ENCODE data around the gene CDH13.

CDH13 gene

DNA sequence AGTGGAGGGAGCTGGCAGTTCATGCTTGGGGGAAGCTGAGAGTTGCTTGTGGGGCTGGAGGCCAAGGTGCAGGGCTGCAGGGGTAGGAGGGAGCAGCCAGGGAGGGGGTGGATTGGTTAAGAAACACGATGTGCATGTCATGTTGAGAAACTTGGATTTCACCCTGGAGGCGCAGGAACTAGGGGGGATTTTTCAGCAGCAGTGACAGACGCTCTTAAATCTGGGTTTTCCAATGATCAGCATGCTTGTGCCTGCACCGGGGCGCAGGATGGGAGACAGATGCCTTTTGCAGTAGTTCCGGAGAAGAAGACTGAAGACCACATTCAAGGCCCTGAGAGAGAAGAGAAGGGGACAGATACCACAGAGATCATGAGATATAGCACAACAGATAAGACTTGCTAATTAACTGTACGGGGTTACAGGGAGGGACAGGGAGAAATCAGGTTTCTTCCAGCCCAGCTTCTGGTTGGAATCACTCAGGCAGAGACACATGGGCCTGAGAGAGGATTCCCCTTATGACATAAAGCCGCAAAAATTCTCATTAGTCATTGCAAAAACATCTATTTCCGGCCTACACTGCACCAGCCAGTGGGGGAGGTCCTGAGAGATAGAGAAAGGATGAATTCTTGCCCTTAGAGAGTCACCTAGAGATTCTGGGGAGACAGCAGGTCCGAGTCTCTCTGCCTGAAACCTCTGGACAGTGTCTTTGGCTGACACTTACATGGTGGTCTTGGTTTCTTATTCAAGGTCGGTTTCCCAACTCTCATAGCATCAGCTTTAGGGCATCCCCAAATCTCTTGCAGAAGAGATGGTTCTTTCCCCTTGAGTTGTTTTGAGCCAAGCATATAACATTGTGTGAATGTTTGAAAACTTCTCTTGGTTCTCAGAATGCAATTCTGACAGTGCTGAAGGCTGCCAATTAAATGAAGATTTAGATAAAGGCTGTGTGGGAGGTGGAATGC lies 27.1 kb downstream of the CDH13 start:
- DNase-seq (ENCODE audit: low read depth), result peak; percentile 87

DNA sequence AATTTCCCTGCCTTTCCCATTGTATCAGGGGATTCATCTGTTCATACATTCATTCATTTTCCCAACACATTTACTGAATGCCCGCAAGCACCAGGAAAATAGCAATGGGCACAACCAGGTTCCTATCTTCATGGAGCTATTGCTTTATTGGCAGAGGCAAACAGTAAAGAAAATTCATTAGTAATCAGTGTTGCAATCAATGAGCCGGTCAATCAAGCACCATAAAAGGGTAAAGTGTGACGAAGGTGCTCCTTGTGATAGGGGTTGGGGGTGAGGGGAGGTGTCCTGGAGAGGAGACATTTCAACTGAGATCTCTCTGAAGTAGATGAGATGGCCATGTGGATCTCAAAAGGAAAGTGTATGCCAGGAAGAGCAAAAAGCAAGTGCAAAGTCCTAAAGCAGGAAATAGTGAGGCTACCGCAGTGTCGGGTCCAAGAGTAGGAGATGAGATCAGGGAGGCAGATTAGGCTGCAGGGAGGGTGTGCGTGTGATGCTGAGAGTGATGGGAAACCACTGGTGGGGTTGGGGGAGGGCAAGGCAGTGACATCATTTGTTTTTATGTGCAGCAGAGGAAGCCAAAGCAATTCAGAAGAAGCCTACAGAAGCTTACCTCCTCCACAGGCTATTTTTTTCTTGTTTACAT lies 28.4 kb downstream of the CDH13 start:
- DNase-seq (ENCODE audit: low read depth), result peak; percentile 83

GRCh38 chr16:82655720-82656490 lies 29.1 kb downstream of the CDH13 start:
- no peak for DNase-seq (ENCODE audit: low read depth)

- DNase-seq (ENCODE audit: low read depth), result no peak
These were observed 30.5 kb downstream of the CDH13 start for GRCh38 chr16:82657239-82657638.

- DNase-seq (ENCODE audit: low read depth), result no peak
These were observed 31.0 kb downstream of the CDH13 start for GRCh38 chr16:82657786-82658185.

- DNase-seq (ENCODE audit: low read depth), result no peak
These were observed 32.0 kb downstream of the CDH13 start for GRCh38 chr16:82658796-82659195.

- no peak for DNase-seq (ENCODE audit: low read depth)
These were observed 33.4 kb downstream of the CDH13 start for GRCh38 chr16:82660075-82660645.

DNA sequence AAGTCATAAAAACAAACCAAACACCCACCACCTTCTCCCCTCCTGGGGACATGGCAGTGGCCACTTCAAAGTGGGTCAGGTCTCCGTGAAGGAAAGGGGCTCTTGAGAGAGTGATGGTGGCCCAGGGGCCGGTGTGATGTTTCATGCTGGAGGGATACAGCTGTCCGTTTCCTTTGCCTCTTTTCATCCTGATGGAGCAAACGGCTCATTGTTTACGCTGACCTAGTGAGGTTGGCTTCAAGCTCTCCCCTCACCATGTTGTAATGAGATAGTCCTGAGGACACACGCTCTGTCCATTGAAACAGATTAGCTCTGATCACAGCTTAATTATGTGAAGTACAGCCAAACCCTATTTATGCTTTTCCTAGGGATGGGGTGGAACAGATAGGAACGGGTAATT lies 34.2 kb downstream of the CDH13 start:
- no peak for DNase-seq (ENCODE audit: low read depth)

GRCh38 chr16:82664181-82664580 lies 37.4 kb downstream of the CDH13 start:
- DNase-seq (ENCODE audit: low read depth), result no peak

GRCh38 chr16:82665025-82665424 lies 38.3 kb downstream of the CDH13 start:
- DNase-seq (ENCODE audit: low read depth), result no peak

- no peak for DNase-seq (ENCODE audit: low read depth)
These were observed 40.7 kb downstream of the CDH13 start for GRCh38 chr16:82667437-82667836.

DNA sequence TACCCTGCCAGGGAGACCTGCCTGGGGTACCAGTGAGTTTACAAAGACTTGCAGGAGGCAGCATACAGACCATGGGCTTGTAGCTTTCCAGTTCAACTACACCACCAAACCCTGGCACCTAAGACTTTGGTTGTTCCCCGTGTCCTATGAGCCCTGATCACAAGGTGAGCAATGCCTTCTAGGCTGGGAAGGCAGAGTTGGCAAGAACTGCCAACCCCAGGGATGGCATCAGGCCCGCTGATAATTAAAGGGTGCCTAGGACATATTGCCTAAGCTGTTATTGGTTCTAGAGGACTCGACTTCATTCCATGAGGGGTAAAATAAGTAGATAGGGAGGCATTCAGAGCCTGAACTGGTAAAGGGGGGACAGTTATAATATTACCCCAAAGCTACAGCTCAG lies 41.3 kb downstream of the CDH13 start:
- DNase-seq (ENCODE audit: low read depth), result no peak

DNA sequence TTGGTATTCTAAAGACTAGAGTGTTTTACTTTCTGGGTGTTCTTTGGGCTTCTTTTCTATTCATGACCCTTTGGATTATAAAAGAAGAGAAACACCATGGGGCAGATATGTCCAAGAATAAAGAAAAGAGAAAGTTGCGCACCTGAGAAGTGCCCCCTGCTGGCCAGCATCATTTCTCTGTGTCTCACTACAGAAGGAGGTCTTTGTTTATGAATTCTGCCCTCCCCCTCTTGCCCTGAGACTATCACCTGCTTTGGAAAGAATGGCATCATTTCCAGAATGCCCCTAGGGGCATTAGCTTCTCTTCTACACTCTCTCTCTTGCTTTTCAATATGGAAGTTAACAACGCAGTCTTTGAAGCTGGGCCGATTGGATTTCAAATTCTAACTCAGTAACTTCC lies 45.0 kb downstream of the CDH13 start:
- DNase-seq (ENCODE audit: low read depth), result no peak

GRCh38 chr16:82672676-82673075 lies 45.9 kb downstream of the CDH13 start:
- DNase-seq (ENCODE audit: low read depth), result no peak

DNA sequence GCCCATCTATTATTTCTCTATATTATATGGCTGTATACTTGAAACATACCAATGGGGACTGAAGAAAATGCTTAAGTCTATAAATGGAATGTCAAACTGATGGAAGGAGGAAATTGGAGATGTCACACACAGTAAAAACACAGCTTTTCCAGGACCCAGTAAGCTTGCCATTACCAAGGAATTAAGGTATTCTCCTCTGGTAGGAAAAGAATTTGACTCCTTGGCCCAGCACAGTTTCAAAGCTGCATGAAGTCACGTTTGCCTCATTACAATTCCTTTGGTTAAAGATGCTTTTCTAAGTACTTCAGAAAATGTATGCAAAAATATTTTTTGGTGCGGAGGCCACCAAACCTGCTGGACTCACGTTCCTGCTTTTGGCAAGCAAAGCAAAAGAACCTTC lies 48.5 kb downstream of the CDH13 start:
- no peak for DNase-seq (ENCODE audit: low read depth)

DNA sequence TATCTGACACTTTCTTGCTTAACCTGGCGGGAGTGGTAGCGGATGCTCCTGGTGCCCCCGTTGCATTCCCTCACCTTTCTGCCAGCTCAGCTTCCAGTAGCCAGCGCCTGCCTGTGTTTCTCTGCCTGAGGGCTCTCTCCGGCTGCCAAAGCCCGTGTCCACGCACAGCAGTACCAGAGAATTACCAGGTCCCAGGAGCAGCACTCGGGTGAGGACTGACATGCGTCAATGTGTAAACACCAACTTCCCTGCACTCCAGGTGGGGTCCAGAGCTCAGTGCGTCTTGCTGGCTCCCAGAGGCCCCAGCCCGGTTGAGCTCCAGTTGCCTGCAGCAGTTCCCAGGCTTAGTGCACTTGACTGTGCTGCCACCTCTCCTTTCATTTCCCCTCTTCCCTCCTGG lies 54.8 kb downstream of the CDH13 start:
- no peak for DNase-seq (ENCODE audit: low read depth)

GRCh38 chr16:82682767-82683166 lies 56.0 kb downstream of the CDH13 start:
- DNase-seq (ENCODE audit: low read depth), result no peak

GRCh38 chr16:82684256-82684655 lies 57.5 kb downstream of the CDH13 start:
- no peak for DNase-seq (ENCODE audit: low read depth)

GRCh38 chr16:82685526-82685925 lies 58.8 kb downstream of the CDH13 start:
- DNase-seq (ENCODE audit: low read depth), result no peak

- DNase-seq (ENCODE audit: low read depth), result peak; percentile 35
These were observed 67.6 kb downstream of the CDH13 start for GRCh38 chr16:82694239-82694874.

DNA sequence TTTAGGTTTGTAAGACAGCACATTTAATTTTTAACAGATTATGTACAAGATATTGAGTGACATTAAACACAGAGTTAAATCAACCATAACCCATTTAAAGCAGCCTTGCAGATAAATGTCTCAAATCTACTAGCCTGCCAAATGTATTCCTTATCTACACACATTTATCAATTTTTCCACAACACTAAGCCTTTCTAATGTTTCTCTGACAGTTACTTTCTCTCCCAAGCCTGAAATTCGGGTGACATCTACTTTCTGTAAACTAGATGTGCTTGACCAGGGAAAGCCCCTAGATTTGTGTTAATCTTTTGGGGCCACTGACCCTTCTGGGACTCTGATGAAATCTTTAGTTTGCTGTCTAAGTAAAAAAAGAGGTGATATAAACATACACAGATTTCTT lies 69.0 kb downstream of the CDH13 start:
- no peak for DNase-seq (ENCODE audit: low read depth)

DNA sequence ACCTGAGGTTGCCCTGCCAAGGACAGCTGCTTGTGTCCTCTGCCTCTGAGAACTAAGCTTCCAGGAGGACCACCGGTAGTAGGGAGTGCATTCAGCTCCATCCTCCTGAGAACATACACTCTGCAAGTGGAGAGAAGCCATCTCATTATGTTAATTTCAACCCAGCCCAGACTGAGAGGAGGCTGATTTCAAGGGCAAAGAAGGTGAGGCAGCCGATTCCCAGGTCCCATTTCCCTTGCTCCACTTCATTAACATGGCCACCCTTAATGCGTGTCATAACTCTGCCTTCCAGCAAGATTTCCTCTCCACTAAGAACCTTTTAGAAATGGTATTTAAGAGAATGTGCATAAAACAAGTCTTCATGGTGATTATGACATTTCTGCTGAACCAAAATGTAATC lies 72.5 kb downstream of the CDH13 start:
- no peak for DNase-seq (ENCODE audit: low read depth)

Measured in non-pigmented ciliary epithelial cell (primary cell).